Right ventricle myocardium inferior (tissue), 1 donor: ENCODE results near the gene ST6GALNAC6. TPM values are rescaled to one million over a fixed set of nuclear protein-coding genes. Genes with fewer than 3 reads are reported as not detected.
"Not testable (repeated sequence)": the region's sequence is repeated elsewhere in the genome, so short reads cannot be mapped to it uniquely, and the experiment has no call there.

Source experiments
- ATAC-seq: fragments of 200-7000 bp; cut with Tn5 transposase; one replicate; pipeline ENCODE4 v1.9.1; 2020; ENCODE audit warnings: mild to moderate bottlenecking, moderate library complexity
- DNase-seq: peaks from one replicate; pipeline ENCODE4 v3.0.0; 2021; ENCODE audit errors: missing footprints
- intact Hi-C: fragments of 100-400 bp; cut with DNase I; formaldehyde crosslinking; loops from one replicate; pipeline ENCODE4 v1.11.0; 2022
- total RNA-seq: library from RNA; stranded (reverse); fragmentation: NEBNext Ultra II Directional; extraction: Animal tissue kit (Norgen Biotek cat#: 25700); gene quantifications from one replicate; pipeline ENCODE4 v1.2.1, GENCODE V29; 2021
- donor health status: DM: no; HTN: yes; CAD: no; lungs with severe emphysema.

ST6GALNAC6 gene
- total RNA-seq, 1 donor from 2014 or later, result 43.3 TPM

DNA sequence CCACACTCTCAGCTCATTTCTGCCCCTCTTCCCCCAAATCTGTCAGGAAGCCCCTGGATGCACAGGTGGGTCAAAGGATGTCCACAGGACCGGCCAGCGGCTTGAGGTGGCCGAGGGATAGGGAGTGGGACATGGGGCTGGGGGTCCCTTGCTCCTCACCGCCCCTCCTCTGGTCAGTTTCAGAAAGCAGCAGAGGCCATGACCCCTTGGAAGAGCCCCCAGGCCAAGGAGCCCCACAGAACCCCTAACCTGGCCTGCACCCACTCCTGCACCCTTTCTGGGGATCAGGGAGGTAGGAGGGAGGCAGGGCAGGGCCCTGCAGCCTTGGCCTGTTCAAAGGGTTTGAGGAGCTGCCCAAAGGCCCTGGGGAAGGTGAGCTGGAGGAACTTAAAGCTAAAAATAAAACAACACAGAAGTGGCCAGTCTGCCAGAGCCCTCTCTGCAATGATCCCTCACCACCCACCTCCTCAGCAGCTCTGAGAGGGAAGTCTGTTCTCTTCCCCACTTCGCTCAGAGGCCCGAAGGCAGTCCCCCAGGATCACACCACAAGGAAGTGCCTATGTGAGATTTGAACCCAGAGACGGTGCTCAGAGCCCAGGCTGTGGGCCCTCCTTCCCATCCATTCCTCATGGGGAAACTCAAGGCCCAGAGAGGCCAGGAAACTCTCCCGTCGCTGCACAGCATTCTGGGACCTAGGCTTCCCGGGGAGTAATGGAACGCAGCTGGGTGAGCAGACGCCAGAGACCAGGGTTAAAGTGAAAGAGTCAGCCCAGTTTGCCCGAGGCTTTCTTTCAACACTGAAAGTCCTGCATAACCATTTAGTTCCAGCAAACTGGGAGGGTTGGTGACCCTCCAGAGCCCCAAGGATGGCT is 45.9 kb downstream of the ST6GALNAC6 start:
- intact Hi-C loops, result no loop called here
- DNase-seq (no peak), ATAC-seq (peak; percentile 1)

DNA sequence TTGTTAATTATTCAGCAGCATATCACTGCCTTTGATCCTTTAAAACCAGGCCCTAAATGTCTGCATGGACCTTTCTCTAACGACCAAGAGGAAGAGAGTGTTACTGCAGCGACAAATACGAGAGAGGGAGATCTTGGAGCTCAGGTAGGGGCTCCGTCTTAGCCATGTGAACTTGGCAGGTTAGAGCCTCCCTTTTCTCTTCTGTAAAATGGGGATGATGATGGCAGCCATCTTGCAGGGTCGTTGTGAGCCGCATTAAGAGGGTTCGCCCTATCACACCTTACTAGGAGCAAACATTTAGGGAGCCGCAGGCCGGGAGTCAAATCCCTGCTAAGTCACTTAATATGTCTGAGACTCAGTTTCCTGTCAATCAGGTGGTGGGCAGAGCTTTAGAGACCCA is 46.6 kb downstream of the ST6GALNAC6 start:
- ATAC-seq (no peak), DNase-seq (no peak)
- intact Hi-C loops, result no loop called here

DNA sequence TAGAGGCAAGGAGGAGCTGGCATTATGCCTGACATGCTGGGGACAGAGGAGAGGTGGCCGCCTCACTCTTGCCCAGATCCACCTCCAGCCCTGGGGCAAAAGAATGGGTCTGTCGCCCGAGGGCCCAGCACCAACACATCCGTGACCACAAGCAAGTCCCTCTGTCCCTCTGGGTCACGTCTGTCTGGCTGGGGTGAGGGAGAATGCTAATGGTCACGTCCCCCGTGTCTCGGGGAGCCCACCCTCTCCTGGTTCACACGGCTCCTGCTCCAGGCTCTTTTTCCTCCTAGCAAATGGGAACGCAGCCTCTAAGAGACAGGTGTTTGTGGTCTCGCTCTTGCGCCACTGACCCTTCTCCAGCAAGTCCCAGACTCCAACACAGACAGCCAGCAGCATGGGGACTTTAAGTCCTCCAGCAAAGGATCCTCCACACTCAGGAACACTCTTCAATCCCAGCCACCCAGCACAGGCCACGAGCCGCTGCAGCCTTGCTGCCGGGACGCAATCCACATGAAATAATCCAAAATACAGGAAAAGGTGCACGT is 49.0 kb downstream of the ST6GALNAC6 start:
- ATAC-seq (no peak), DNase-seq (no peak)
- intact Hi-C loops, result no loop called here

DNA sequence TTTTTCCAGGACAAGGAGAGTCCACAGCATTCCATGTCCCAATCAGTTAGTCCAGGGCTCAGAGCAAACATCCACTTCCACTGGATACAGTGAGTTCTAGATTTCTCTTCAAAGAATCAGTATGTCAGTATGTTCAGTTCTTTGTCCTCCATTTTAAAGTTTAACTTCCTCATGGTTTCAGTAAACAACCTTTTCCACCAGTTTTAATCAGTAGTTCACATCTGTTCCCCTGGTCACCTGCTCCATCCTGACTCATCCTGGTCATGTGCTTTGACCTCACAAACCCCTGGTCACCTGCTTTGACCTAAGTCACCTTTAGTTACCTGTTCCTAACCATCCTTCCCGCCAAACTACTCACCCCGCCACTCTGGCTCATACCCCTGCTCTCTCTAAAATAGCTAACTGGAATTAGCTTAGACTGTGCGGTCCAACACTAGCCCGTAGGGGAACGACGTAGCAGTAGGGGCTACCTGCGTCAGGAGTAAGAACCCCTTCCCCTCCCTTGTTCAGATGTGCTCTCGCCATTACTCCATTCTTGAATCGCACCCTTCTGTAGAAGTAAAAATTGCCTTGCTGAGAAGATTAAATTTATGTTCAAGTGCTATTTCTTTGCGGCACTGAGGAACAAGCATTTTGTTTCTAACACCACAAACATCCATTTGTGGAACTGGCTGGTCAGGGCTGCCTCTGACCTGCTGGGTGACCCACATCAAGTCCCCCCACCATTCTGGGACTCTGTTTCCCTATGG is 50.5 kb downstream of the ST6GALNAC6 start:
- DNase-seq (no peak), ATAC-seq (no peak)
- intact Hi-C loops, result loop anchor here (1.0 kb wide), 1 partner anchor 11 kb away; no protein-coding TSS in a partner anchor

DNA sequence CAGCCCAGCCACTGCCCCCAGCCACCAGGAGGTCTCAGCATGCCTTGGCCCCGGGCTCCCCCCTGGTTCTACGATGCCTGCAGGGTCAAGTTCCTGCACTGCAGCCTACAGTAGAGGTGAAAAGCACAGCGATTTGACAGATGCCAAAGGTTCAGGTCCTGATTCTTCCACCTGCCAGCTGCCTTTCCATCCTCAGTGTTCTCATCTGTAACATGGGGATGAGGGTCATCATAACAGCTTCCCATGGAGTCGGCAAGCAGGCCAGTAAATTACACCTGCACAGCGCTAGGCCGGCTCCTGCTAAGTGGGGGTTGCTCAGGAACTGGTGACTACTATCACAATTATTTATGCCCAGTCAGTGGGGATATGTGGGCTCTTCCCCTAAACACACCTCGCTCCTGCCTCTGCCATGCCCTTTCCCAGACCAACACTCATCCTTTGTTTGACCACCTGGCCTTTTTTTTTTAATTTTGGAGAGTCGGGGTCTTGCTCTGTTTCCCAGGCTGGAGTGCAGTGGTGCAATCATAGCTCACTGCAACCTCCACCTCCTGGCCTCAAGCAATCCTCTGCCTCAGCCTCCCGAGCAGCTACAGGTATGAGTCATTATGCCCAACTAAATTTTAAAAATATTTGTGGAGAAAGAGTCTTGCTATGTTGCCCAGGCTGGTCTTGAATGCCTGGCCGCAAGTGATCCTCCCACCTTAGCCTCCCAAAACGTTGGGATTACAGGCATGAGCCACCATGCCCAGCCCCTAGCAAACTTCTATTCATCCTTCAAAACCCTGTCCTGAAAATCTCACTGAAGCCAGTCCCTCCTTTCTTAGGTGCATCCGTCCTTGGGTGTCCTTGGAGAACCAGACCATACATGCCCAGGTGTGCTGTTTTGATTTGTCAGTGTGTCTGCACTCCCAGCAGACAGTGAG is 51.3 kb downstream of the ST6GALNAC6 start:
- DNase-seq, result no peak
- no peak for ATAC-seq
- intact Hi-C loops, result loop anchor here (1.0 kb wide), 1 partner anchor 12 kb away; no protein-coding TSS in a partner anchor

DNA sequence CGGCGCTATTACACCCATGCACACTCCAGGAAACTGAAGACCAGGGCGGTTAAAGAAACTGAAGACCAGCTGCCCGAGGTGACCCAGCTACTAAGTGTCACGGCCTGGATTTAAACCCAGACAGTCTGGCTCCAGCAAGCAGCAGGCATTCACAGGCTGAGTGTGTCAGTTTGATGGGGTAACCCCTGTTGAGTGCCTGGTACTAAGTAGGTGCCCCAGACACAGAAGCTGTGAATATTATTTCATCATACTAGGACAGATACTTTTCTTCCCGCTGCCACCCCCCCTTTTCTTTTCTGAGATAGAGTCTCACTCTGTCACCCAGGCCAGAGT is 52.3 kb downstream of the ST6GALNAC6 start:
- ATAC-seq (peak; percentile 37), DNase-seq (no peak)
- intact Hi-C loops, result no loop called here

DNA sequence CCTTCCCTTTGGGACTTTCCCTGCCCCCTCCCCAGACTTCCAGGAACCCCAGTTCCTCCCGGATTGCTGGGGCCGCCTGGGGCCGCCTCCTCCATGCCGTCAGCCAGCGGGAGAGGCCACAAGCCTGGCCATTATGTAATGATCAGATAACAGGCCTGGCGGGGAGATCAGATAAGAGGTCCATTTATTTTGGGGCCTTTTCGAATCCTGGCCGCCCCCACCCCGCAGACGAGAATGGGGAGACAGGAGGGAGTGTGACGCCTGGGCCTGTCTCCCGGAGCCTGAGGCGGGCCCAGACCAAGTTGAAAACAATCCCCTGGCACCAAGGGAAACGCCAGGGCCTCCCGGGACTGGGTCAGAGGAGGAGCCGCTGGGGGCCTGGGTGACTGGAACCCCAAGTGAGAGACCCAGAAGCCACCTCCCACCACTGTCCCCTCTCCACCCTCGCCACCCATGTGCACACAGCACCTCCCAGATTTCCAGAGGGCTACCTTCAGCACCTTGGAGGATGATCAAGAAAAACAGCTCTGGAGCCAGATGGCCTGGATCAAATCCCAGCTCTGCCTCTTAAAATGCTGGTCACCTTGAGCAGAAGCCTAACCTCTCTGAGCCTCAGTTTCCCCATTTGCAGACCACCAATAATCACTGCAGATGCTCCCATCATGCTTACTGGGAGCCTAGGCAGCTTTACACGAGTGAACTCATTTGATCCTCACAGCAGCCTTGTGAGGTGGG is 52.8 kb downstream of the ST6GALNAC6 start:
- DNase-seq (peak; percentile 84), ATAC-seq (peak; percentile 51)
- intact Hi-C loops, result no loop called here

DNA sequence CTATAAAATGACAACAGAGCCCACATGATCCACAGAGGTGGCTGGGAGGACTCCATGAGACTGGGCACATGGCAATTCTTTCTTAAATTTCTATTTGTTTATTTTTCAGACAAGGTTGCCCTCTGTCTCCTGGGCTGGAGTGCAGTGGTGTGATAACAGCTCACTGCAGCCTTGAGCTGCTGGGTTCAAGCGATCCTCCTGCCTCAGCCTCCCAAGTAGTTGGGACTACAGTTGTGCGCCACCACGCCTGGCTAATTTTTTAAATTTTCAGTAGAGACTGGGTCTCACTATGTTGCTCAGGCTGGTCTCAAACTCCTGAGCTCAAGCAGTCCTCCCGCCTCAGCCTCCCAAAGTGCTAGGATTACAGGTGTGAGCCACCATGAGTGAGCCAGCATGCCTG is 53.8 kb downstream of the ST6GALNAC6 start:
- not testable (repeated sequence) for ATAC-seq, DNase-seq
- intact Hi-C loops, result loop anchor here (2.0 kb wide), 1 partner anchor 13 kb away; no protein-coding TSS in a partner anchor

DNA sequence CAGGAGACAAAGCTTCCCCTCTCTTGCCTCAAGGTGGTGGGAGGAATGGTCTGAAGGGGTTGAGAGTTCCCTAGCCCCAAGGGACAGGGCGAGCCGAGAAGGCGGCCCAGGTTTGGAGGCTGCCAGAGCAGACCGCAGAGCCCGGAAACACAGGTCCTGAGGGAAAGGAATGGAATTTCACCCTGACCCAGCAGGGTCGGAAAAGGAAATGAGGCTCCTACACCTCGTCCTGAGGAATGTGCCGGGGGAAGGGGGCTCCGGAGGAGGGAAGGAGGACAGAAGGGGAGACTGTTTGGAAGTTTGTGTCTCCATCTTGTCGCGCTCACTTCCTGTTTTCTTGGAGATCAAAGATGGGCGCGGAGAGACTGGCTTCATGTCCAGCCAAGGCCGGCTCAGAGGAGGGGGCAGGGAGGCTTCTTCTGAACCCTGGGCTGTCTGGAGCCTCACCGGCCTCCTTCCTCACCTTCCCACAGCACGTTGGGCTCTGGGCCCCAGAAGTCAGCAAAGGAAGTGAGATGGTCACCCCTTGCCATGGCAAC is 54.5 kb downstream of the ST6GALNAC6 start:
- intact Hi-C loops, result loop anchor here (2.0 kb wide), 1 partner anchor 14 kb away; no protein-coding TSS in a partner anchor
- peak; percentile 27 for ATAC-seq

DNA sequence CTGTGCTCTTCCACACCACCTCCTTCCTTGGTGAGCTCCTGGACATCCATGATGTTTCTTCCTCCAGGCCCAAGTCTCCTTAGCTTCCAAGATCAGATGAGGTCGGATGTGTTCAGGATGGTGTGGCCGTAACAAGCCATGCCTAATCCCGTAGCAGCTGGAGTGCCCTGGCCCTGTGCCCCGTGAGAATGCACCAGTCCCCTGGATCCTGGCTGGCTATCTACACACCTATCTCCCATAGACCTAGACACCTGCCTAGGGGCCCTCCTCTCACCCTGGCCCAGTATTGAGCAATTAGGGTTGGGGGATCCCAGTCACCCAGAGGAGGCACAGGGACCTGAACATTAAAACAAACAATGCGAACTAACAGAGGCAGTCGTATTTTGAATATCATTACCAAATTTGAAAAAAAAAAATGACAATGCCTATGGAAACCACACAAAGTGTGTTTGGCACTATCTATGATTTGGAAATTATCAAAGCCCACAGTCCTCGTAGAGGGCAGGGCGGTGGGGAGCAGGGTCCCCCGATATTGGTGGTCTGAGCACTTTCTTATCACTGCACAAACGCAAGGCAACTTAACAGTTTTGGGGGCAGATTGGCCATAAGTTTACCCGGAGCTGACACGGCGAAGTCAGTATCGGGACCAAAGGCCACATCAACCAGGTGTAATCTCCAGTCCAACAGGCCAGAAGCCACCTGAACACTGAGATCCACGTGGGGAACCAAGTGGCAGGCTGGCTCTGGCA is 58.1 kb downstream of the ST6GALNAC6 start:
- intact Hi-C loops, result no loop called here
- ATAC-seq (no peak), DNase-seq (no peak)

More for the DNA sequence above, 54.5 kb downstream of the ST6GALNAC6 start:
- DNase-seq, result no peak

DNA sequence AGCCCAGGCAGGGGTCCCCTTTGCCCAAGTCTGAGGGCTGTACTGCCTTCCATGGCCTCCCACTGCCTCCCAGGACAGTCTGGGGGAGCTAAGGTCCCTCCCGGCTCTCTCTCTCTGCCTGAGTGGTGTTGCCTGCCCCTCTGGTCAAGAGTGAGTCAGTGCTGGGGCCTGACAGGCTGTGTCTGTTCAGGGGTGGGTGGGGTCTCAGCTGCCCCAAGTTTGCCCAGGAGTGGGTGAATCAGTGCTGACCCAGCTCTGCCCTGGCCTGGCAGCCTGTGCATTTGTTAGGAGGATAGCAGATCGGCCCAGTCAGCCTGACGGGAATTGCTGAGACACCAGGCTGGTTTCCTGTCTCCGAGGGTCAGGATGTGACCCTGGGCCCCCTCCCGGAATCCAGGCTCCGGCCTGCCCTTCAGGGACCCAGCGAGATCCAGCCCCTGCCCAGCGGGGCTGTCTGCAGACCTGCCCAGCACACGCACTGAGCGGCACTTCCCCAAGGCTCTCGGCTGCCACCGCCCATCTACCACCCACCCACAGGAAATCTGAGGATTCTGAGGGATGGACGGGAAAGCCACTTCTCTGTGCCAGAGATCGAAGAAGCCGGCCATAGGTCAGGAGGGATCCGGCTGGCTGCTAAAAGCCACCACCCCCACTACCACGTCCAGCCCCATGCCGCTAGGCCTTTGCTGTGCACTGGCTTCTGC is 60.9 kb downstream of the ST6GALNAC6 start:
- ATAC-seq (peak; percentile 77), DNase-seq (peak; percentile 88)
- intact Hi-C loops, result loop anchor here (2.0 kb wide), 1 partner anchor 18 kb away; no protein-coding TSS in a partner anchor

DNA sequence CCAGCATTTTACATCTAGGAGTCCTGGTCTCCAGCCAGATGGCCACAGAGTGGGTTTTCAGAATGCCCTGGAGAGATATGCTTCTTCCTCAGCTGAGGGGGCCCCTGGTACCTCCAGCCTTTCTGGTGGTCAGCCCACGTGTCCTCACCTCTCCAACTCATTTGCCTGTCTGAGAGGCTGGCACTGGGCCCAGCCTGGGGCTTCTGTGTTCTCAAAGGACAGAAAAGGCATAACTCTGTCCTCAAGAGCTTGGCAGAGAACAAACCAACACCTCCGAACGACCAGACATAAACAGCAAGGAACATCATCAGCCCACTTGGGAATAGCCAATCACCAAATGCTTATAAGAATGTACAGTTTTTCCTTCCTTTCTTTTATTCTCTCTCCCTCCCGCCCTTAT is 62.1 kb downstream of the ST6GALNAC6 start:
- DNase-seq, result peak; percentile 70
- intact Hi-C loops, result no loop called here
- no peak for ATAC-seq

DNA sequence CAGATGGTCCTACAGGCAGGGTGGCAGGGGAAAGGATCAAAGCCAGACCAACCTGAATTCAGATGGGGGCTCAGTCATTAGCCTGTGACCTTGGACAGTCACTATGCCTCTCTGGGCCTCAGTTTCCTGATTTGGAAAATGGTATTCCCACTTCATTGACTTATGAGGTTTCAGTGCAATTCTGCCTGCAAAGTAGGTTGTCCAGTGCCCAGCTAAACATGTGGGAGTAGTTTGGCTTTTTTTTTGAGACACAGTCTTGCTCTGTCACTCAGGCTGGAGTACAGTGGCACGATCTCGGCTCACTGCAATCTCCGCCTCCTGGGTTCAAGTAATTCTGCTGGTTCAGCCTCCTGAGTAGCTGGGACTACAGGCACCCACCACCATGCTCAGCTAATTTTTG is 62.8 kb downstream of the ST6GALNAC6 start:
- intact Hi-C loops, DNase-seq, ATAC-seq: not testable (repeated sequence)

DNA sequence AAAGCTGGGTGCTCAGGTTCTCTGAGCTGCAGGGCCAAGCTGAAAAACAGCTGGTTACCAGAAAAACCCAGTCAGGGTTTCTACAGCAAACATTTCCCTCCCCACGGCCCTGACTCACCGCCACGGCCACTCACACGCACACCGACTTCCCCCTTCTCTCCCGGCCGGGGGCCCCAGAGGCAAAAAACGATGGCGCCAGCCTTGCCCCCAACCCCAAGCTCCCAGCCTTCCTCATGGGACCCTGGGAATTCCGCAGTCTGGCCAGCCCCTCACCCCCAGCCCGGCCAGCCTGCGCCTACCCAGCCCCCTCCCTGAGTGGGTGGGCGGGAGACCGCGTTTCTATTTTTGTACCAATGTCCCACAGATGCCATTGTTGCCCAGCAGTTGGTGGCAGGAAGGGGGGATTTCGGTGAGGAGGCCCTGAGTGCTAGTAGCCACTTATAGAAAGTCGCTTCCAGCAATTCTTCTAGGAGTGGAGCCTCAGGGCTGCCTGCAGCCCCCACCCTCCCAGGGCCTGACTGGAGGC is 63.3 kb downstream of the ST6GALNAC6 start:
- intact Hi-C loops, result no loop called here
- ATAC-seq, result peak; percentile 32
- DNase-seq, result peak; percentile 82
